ENCODE data around the gene TBC1D22A. TPM values are rescaled to one million over a fixed set of nuclear protein-coding genes. Genes with fewer than 3 reads are reported as not detected.

The TBC1D22A gene
- total RNA-seq, 1 donor = 17.7 TPM

- H3K9me3 ChIP-seq (ENCODE audit: low read depth, low read length) = no peaks in the 10 kb centered on the region
- H3K4me3 ChIP-seq (ENCODE audit: insufficient read depth, low read length) = no peak overlapping the region
- H3K27ac ChIP-seq (ENCODE audit: low read depth, low read length) = no peak overlapping the region
- peak; percentile 44 for DNase-seq (ENCODE audit: insufficient read length, low spot score, missing footprints)
- H3K36me3 ChIP-seq (ENCODE audit: insufficient read depth, low read length) = no peaks in the 10 kb centered on the region
- H3K27me3 ChIP-seq (ENCODE audit: insufficient read depth, low read length) = no peaks in the 10 kb centered on the region
- no peak overlapping the region for H3K4me2 ChIP-seq (ENCODE audit: insufficient read depth, low read length)
- no peak overlapping the region for H2AFZ ChIP-seq (ENCODE audit: low read length)
- H3K79me2 ChIP-seq (ENCODE audit: insufficient read depth, low read length) = no peaks in the 10 kb centered on the region
- no peak for TF ChIP-seq CTCF (IDR thresholded peaks at IDR 0.05; ENCODE audit: extremely low read depth, low read depth, low read length)
- H4K20me1 ChIP-seq (ENCODE audit: insufficient read depth, low read length) = peaks cover 16% of the 10 kb centered on the region
- peaks cover 18% of the 10 kb centered on the region for H3K4me1 ChIP-seq (ENCODE audit: insufficient read depth, low read length)
Observed at GRCh38 chr22:46982635-46983034, 220.2 kb downstream of the TBC1D22A start.

- H3K4me3 ChIP-seq (ENCODE audit: insufficient read depth, low read length) = no peak overlapping the region
- H3K27ac ChIP-seq (ENCODE audit: low read depth, low read length) = no peak overlapping the region
- TF ChIP-seq CTCF (IDR thresholded peaks at IDR 0.05; ENCODE audit: extremely low read depth, low read depth, low read length) = no peak
- H3K79me2 ChIP-seq (ENCODE audit: insufficient read depth, low read length) = no peaks in the 10 kb centered on the region
- no peak overlapping the region for H3K4me2 ChIP-seq (ENCODE audit: insufficient read depth, low read length)
- no peaks in the 10 kb centered on the region for H3K36me3 ChIP-seq (ENCODE audit: insufficient read depth, low read length)
- peaks cover 16% of the 10 kb centered on the region for H4K20me1 ChIP-seq (ENCODE audit: insufficient read depth, low read length)
- H3K9me3 ChIP-seq (ENCODE audit: low read depth, low read length) = no peaks in the 10 kb centered on the region
- H2AFZ ChIP-seq (ENCODE audit: low read length) = no peak overlapping the region
- H3K4me1 ChIP-seq (ENCODE audit: insufficient read depth, low read length) = peaks cover 18% of the 10 kb centered on the region
- DNase-seq (ENCODE audit: insufficient read length, low spot score, missing footprints) = peak; percentile 51
- no peaks in the 10 kb centered on the region for H3K27me3 ChIP-seq (ENCODE audit: insufficient read depth, low read length)
Observed at GRCh38 chr22:46983046-46983445, 220.6 kb downstream of the TBC1D22A start.

GRCh38 chr22:46984751-46985506 is 222.5 kb downstream of the TBC1D22A start:
- H3K4me1 ChIP-seq (ENCODE audit: insufficient read depth, low read length) = peaks cover 18% of the 10 kb centered on the region
- H3K4me3 ChIP-seq (ENCODE audit: insufficient read depth, low read length) = peak overlapping the region; percentile 29
- DNase-seq (ENCODE audit: insufficient read length, low spot score, missing footprints) = peak; percentile 97
- peak overlapping the region; percentile 35 for H2AFZ ChIP-seq (ENCODE audit: low read length)
- H4K20me1 ChIP-seq (ENCODE audit: insufficient read depth, low read length) = peaks cover 16% of the 10 kb centered on the region
- peak overlapping the region; percentile 47 for H3K4me2 ChIP-seq (ENCODE audit: insufficient read depth, low read length)
- peak overlapping the region; percentile 81 for H3K27ac ChIP-seq (ENCODE audit: low read depth, low read length)
- H3K9me3 ChIP-seq (ENCODE audit: low read depth, low read length) = no peaks in the 10 kb centered on the region
- TF ChIP-seq CTCF (IDR thresholded peaks at IDR 0.05; ENCODE audit: extremely low read depth, low read depth, low read length) = no peak
- no peaks in the 10 kb centered on the region for H3K79me2 ChIP-seq (ENCODE audit: insufficient read depth, low read length)
- H3K27me3 ChIP-seq (ENCODE audit: insufficient read depth, low read length) = no peaks in the 10 kb centered on the region
- H3K36me3 ChIP-seq (ENCODE audit: insufficient read depth, low read length) = no peaks in the 10 kb centered on the region

- H3K27ac ChIP-seq (ENCODE audit: low read depth, low read length) = peak overlapping the region; percentile 13
- no peak overlapping the region for H3K4me3 ChIP-seq (ENCODE audit: insufficient read depth, low read length)
- peaks cover 16% of the 10 kb centered on the region for H4K20me1 ChIP-seq (ENCODE audit: insufficient read depth, low read length)
- H3K36me3 ChIP-seq (ENCODE audit: insufficient read depth, low read length) = no peaks in the 10 kb centered on the region
- peak overlapping the region; percentile 47 for H3K4me2 ChIP-seq (ENCODE audit: insufficient read depth, low read length)
- DNase-seq (ENCODE audit: insufficient read length, low spot score, missing footprints) = peak; percentile 81
- no peak for TF ChIP-seq CTCF (IDR thresholded peaks at IDR 0.05; ENCODE audit: extremely low read depth, low read depth, low read length)
- H3K27me3 ChIP-seq (ENCODE audit: insufficient read depth, low read length) = no peaks in the 10 kb centered on the region
- no peaks in the 10 kb centered on the region for H3K9me3 ChIP-seq (ENCODE audit: low read depth, low read length)
- H3K4me1 ChIP-seq (ENCODE audit: insufficient read depth, low read length) = peaks cover 18% of the 10 kb centered on the region
- no peak overlapping the region for H2AFZ ChIP-seq (ENCODE audit: low read length)
- no peaks in the 10 kb centered on the region for H3K79me2 ChIP-seq (ENCODE audit: insufficient read depth, low read length)
Observed at GRCh38 chr22:46985507-46985882, 223.0 kb downstream of the TBC1D22A start.

Data from osteoblast (primary cell).